Skin epidermis (tissue), 12 donors: ENCODE data around the gene SGPP1.
"Not testable (repeated sequence)": the region's sequence is repeated elsewhere in the genome, so short reads cannot be mapped to it uniquely, and the experiment has no call there.

ENCODE experiments used
- H3K27ac ChIP-seq, 21 experiments: fragments of 200-600 bp; sonication (generic) in 11 of 21; one replicate each; pipeline ENCODE4 v1.5.0; 2020; ENCODE audit warnings: mild to moderate bottlenecking in 3 of 21, inconsistent platforms in 2 of 21, moderate library complexity in 2 of 21
- H3K4me3 ChIP-seq, 7 experiments: fragments of 200-600 bp; sonication (generic) in 2 of 7; one replicate each; pipeline ENCODE4 v1.5.0; 2020; ENCODE audit warnings: inconsistent platforms in 2 of 7, mild to moderate bottlenecking in 2 of 7, moderate library complexity in 1 of 7

The SGPP1 gene

DNA sequence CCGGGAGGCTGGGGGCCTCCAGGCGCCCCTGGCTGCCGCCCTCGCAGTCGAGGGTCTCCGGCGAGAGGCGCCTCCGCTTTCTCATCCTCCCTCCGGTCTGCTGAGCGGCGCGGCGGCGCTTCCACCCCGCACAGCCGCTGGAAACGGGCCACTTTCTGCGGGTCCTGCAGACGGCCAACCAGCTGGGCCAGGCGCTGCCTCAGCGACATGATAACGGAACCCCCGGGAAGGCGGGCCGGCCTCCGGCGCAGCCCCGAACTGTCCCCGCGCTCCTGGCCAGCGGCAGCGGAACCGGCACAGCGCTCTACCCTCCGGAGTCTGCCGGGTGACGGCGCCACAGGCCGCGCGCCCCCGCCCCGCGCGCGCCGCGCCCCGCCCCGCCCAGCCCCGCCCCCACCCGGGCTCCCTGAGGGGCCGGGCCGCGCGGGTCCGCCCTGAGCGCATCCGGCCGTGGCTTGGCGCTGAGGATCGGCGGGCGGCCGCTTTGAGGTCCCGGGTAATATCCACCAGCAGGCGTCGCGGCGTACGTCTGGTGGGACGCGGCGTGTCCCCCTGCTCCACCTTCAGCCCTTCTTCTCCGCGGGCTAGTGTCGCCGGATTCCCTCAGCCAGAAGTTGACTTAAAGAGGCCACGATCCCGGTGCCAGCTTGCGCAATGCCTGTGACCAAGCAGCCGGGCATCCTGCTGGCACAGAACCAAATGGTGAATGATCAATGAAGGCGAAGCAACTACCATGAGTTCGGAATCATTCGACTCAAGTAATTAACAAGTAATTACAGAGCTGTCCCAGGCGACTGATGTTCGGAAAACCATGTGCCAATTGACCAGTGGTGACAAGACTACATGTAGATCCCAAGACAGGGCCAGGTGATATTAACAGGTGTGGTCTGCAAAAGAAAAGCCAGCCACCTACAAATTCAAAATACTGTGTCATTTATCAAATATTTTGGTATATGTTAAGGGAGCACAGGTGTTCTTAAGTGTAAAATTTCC is at the start of gene SGPP1:
SGPP1 (minus strand) TSS at position 330 of the 993 bp plus-strand sequence; CDS start at position 209, 121 bp downstream.
- peak within 1 kb of the TSS; percentile 74 to 94 (median 87) for H3K27ac ChIP-seq
- H3K4me3 ChIP-seq = peak within 1 kb of the TSS; percentile 83 to 99 (median 89)

GRCh38 chr14:63777024-63777423 is 49.2 kb upstream of the SGPP1 start:
- Histone ChIP-seq H3K4me3 (no peak overlapping the region), H3K27ac (no peak overlapping the region)

DNA sequence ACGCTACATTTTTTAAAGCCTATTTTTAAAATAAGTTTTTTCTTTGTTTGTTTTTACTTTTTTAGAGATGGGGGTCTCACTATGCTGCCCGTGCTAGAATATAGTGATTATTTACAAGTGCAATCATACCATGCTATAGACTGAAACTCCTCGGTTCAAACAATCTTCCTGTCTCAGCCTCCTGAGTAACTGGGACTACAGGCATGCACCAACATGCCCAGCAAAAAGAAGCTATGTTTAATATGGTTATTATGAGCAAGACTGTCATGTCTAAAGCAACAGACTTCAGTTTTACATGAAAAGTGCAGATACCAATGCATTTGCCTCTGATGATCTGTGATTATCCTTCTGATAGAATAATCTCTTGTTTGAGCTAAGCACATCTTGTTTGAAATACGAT is 45.6 kb upstream of the SGPP1 start:
- H3K4me3 ChIP-seq = no peak overlapping the region
- H3K27ac ChIP-seq = no peak overlapping the region

- Histone ChIP-seq H3K27ac (no peak overlapping the region), H3K4me3 (no peak overlapping the region)
These were observed 42.4 kb upstream of the SGPP1 start for GRCh38 chr14:63770187-63770807.

DNA sequence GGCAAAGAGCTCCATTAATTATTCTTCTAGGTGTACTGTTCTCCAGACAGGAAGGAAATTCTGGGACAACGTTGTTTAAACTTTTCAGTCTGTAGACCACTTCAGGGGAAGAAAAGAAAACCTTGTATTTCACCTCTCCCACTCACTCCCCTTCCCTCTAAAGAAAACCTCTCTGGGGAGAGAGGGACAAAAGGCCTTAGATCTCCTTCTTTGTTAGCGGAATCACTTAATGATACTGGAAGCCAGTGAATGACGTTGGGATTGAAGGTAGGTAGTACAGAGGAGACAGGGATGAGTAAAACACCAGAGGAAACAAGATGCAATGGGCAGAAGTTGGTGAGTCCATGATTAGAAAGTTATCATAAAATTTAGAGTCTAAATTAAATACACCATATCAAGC is 38.7 kb upstream of the SGPP1 start:
- no peak overlapping the region for H3K4me3 ChIP-seq
- no peak overlapping the region for H3K27ac ChIP-seq

- Histone ChIP-seq H3K4me3 (no peak overlapping the region), H3K27ac (no peak overlapping the region)
These were observed 36.8 kb upstream of the SGPP1 start for GRCh38 chr14:63764620-63765139.

DNA sequence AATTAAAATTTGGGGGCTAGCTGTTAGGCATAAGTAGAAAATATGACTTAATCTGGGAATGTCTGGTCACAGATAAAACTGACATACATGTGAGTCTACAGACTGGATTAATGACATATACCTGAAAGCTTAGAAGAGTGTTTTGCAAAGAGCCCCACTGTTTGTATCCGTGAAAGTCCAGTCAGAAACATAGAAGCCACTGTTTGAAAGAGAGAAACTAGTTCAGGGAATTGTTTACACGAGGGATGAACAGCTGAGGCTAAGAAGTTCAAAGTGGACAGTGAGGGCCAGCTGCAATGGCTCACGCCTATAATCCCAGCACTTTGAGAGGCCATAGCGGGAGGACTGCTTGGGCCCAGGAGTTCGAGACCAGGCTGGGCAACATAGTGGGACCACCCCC is 36.2 kb upstream of the SGPP1 start:
- H3K4me3 ChIP-seq = no peak overlapping the region
- H3K27ac ChIP-seq = no peak overlapping the region

- Histone ChIP-seq H3K27ac (peak overlapping the region in 1 of 21 experiments; percentile 21), H3K4me3 (no peak overlapping the region)
These were observed 33.7 kb upstream of the SGPP1 start for GRCh38 chr14:63761351-63762117.

- H3K4me3 ChIP-seq = no peak overlapping the region
- peak overlapping the region in 9 of 21 experiments; percentile 31 to 80 (median 60) for H3K27ac ChIP-seq
These were observed 32.1 kb upstream of the SGPP1 start for GRCh38 chr14:63760014-63760413.

- H3K4me3 ChIP-seq = no peak overlapping the region
- peak overlapping the region in 9 of 21 experiments; percentile 31 to 80 (median 60) for H3K27ac ChIP-seq
These were observed 31.6 kb upstream of the SGPP1 start for GRCh38 chr14:63759456-63759855.

DNA sequence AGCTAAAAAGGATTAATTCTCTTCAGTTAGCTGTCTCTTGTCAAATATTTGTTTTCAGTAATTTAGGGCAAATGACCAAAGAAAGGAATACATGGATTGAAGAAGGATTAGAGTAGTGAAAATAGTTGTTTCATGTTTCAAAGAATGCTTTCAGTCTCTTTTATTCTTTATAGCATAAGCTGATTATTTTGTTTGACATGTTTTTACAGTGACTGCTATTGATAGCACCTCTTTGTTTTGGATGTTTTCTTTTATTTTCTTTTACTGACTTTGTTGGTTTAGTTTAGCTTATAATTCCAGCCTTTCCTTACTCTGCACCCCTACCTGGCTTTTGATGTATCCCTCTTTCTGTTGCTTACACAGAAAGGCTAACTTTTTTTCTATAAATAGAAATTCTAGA is 29.3 kb upstream of the SGPP1 start:
- H3K4me3 ChIP-seq = no peak overlapping the region

GRCh38 chr14:63752449-63753169 is 24.7 kb upstream of the SGPP1 start:
- H3K27ac ChIP-seq = no peak overlapping the region

More for the DNA sequence above, 29.3 kb upstream of the SGPP1 start:
- H3K27ac ChIP-seq = no peak overlapping the region

DNA sequence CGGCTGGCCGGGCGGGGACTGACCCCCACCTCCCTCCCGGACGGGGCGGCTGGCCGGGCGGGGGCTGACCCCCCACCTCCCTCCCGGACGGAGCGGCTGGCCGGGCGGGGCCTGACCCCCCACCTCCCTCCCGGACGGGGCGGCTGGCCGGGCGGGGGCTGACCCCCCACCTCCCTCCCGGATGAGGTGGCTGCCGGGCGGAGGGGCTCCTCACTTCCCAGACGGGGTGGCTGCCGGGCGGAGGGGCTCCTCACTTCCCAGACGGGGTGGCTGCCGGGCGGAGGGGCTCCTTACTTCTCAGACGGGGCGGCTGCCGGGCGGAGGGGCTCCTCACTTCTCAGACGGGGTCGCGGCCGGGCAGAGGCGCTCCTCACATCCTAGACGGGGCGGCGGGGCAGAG is 23.2 kb upstream of the SGPP1 start:
- not testable (repeated sequence) for H3K4me3 ChIP-seq, H3K27ac ChIP-seq

More at GRCh38 chr14:63752449-63753169, 24.7 kb upstream of the SGPP1 start:
- no peak overlapping the region for H3K4me3 ChIP-seq

DNA sequence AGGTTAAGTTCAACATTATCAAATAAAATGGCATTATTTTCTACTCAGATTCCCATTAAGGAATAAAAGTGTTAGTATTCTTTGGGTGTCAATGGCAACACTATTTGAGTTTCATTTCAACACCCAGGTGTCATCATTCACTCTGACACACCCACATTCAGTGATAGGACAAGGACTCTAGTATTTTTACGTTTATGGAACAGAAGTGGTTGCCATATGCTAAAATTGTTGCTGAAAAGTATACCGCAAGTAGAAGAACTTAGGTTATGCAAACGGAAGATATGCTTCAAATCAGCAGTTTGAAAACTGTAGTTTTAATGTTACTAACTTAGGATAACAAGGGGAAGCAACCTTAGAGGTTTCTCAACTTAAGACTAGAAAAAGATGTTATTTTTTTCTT is 20.0 kb upstream of the SGPP1 start:
- H3K27ac ChIP-seq = no peak overlapping the region
- H3K4me3 ChIP-seq = no peak overlapping the region

GRCh38 chr14:63745858-63746425 is 18.1 kb upstream of the SGPP1 start:
- Histone ChIP-seq H3K27ac (peak overlapping the region in 2 of 21 experiments; percentile 46 to 50), H3K4me3 (no peak overlapping the region)

GRCh38 chr14:63745272-63745671 is 17.4 kb upstream of the SGPP1 start:
- Histone ChIP-seq H3K27ac (peak overlapping the region in 1 of 21 experiments; percentile 50), H3K4me3 (no peak overlapping the region)

GRCh38 chr14:63737582-63738006 is 9.7 kb upstream of the SGPP1 start:
- no peak overlapping the region for H3K27ac ChIP-seq
- no peak overlapping the region for H3K4me3 ChIP-seq

- Histone ChIP-seq H3K27ac (no peak overlapping the region), H3K4me3 (no peak overlapping the region)
These were observed 7.9 kb upstream of the SGPP1 start for GRCh38 chr14:63735720-63736119.

DNA sequence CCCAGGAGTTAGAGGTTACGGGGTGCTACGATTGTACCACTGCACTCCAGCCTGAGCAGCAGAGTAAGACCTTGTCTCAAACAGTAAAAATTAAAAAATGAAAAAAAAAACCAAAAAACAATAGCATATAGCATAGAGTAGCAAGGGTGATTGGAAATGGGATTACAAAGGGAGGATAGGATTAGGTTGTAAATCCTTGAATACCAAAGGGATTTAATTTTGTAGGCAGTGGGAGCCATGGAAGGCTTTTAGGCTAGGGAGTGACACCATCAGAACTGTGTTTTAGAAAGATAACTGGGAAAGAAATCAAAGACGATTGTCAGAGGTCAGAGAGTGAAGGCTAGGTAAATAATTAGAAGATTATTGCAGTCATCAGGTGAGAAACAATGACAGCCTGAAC is 2.8 kb upstream of the SGPP1 start:
- Histone ChIP-seq H3K4me3 (no peak overlapping the region), H3K27ac (no peak overlapping the region)
